Measurements from ENCODE around the gene B3GAT1.

B3GAT1 gene

DNA sequence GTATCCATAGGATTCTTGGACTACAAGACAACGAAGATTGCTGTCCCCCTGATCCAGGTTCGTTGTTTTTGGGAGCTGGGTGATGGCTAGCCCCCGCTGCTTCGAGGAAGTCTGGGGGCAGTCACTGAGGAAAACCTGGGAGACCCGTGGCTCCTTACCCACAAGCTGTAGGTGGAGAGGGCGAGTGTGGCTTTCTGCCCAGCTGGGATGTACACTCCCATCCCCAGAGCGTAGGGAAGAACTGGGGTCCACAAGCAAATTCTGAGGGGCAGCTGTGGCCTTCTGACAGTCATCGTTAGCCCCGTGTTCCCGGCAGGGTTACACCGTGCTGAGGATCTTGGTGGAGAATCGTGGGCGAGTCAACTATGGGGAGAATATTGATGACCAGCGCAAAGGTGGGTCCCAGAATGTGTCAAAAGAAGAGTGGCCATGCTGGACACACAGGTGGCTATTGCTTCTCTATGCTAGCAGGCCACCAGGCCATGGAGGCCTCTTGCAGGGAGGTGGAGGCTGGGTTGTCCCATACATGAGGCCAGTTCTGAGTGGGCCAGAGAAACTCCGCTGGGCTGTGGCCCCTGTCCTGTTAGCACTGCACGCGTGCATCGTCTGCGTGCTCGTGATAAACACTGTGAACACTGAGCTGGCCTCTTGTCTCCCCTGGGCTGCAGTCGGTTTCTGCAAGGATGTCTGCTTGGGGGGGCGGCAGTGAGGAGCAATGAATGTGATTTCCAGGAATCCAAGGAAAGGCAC, 40.4 kb downstream of the B3GAT1 start:
- CTCF ChIA-PET, result no interaction called here
- no peak for TF ChIP-seq ELF4 (IDR thresholded peaks at IDR 0.05)
- TF ChIP-seq CTBP1 (IDR thresholded peaks at IDR 0.05; ENCODE audit: borderline replicate concordance), result no peak
- no peak for TF ChIP-seq ZNF384 (IDR thresholded peaks at IDR 0.05)
- TF ChIP-seq SP1 (IDR thresholded peaks at IDR 0.05), result no peak
- TF ChIP-seq NFRKB (IDR thresholded peaks at IDR 0.05), result no peak
- no peak for TF ChIP-seq L3MBTL2 (conservative IDR thresholded peaks at IDR 0.05)
- TF ChIP-seq TARDBP (IDR thresholded peaks at IDR 0.05), result no peak
- no peak for TF ChIP-seq FOXM1 (IDR thresholded peaks at IDR 0.05; ENCODE audit: borderline replicate concordance)
- TF ChIP-seq, protein P1, sequence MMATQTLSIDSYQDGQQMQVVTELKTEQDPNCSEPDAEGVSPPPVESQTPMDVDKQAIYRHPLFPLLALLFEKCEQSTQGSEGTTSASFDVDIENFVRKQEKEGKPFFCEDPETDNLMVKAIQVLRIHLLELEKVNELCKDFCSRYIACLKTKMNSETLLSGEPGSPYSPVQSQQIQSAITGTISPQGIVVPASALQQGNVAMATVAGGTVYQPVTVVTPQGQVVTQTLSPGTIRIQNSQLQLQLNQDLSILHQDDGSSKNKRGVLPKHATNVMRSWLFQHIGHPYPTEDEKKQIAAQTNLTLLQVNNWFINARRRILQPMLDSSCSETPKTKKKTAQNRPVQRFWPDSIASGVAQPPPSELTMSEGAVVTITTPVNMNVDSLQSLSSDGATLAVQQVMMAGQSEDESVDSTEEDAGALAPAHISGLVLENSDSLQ (IDR thresholded peaks at IDR 0.05), result no peak
- TF ChIP-seq FOXK2 (IDR thresholded peaks at IDR 0.05), result no peak
- TF ChIP-seq HDGF (IDR thresholded peaks at IDR 0.05; ENCODE audit: borderline replicate concordance), result no peak
- TF ChIP-seq ARNT (IDR thresholded peaks at IDR 0.05), result no peak
- no peak for TF ChIP-seq FOXA1 (IDR thresholded peaks at IDR 0.05)
- TF ChIP-seq LEF1 (IDR thresholded peaks at IDR 0.05; ENCODE audit: borderline replicate concordance), result no peak
- TF ChIP-seq SUZ12 (IDR thresholded peaks at IDR 0.05), result no peak
- TF ChIP-seq BHLHE40 (IDR thresholded peaks at IDR 0.05; ENCODE audit: borderline replicate concordance), result no peak
- no peak for DNase-seq (ENCODE audit: extremely low spot score)
- POLR2A ChIA-PET, result no interaction called here

DNA sequence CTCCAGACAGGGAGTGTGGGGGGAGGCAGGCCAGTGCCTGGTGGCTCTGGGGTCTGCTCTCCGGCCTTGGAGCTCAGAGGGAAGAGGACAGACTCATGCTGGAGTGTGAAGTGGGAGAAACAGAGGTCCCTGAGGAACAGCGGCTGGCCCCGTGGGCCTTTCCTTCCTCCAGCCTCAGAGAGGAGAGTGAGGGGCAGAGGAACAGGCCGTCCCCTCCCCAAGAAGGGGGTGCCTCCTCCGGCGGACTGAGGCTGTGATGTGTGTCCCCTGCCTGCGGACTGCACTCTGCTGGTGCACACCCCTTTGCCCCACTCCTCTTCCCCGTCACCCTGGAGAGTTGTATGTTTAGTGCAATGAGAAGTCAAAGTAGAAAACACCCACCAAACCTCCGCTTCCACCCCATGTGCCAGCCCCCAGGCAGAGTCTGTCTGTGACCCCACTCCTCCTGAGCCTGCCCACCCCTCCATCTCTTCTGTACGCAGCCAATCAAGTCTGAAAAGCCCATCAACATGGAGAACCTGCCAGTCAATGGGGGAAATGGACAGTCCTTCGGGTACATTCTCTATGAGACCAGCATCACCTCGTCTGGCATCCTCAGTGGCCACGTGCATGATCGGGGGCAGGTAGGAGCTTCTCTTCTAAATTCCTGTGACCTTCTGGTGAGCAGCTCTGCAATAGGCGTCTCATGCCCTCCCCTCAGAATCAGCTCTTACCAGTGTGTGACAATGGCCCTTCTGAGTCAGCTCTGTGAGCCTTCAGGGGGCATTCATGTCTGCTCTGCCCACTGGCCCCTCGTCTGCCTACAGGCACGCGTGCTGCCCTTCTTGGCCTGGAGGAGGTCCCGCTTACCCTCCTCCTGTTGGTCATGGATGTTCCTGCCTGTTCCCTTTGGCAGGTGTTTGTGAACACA, 41.3 kb downstream of the B3GAT1 start:
- TF ChIP-seq HDGF (IDR thresholded peaks at IDR 0.05; ENCODE audit: borderline replicate concordance) (no peak), LEF1 (IDR thresholded peaks at IDR 0.05; ENCODE audit: borderline replicate concordance) (no peak), CTBP1 (IDR thresholded peaks at IDR 0.05; ENCODE audit: borderline replicate concordance) (no peak), L3MBTL2 (conservative IDR thresholded peaks at IDR 0.05) (no peak)
- ChIA-PET POLR2A (no interaction called here), CTCF (no interaction called here)
- DNase-seq (ENCODE audit: extremely low spot score), result no peak

DNA sequence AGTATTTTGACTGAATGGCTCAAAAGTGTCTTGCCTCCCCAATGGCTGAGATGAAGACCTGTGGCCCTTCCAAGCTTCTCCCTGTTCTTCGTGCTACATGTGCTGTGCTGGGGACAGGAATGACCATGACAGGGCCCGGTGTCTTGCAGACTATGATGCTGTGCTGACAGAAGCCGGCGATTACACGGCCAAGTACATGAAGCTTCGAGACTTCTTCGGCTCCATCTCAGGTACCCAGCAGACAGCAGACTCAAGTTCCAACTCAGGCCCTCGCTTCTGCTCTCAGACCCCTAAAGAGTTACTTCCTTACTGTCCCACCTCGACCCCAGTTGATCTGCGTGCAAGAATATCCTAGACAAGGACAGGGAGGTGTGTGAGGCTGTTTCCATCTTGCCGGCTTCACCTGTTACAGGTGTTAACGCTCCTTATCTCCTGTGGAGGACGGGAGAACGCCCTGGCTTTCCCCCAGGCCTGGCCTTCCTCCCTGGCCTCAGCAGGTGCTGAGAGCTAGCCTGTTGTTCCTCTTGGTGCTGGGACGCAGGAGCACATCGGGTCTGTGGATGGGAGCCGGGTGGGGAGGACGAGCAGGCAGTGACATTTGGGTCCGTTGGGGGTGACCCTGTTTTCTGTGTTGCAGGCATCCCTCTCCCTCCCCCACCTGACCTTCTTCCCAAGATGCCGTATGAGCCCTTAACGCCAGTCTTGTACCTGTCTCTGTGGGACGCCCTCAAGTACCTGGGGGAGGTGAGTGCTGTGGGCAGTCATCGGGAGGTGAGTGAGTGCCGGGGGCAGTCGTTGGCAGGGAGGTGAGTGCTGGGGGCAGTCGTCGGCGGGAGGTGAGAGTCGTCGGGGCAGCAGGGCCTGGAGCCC, 42.2 kb downstream of the B3GAT1 start:
- ChIA-PET POLR2A (no interaction called here), CTCF (no interaction called here)
- TF ChIP-seq FOXA1 (IDR thresholded peaks at IDR 0.05), result no peak

DNA sequence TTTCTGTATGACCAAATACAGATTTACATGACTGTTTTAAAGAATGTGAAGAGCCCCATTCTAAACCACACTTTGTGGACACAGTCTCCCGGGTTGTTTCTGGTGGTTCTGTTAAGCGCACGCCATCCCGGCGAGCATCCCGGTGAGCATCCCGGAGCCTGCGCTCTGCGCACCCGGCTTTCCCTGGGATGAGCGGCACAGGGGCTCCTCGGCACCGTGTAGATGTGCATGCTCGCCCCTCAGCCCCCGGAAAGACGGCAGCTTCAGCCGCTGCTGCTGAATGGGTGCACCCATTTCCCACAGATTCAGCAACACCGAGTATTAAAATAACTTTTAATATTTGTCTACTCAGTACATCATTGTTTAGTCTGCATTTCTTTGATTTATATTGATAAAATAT, 44.3 kb downstream of the B3GAT1 start:
- ChIA-PET CTCF (no interaction called here), POLR2A (no interaction called here)
- no peak for TF ChIP-seq CTBP1 (IDR thresholded peaks at IDR 0.05; ENCODE audit: borderline replicate concordance)
- TF ChIP-seq L3MBTL2 (conservative IDR thresholded peaks at IDR 0.05), result no peak
- TF ChIP-seq BHLHE40 (IDR thresholded peaks at IDR 0.05; ENCODE audit: borderline replicate concordance), result no peak
- TF ChIP-seq ARNT (IDR thresholded peaks at IDR 0.05), result no peak
- no peak for TF ChIP-seq FOXM1 (IDR thresholded peaks at IDR 0.05; ENCODE audit: borderline replicate concordance)
- TF ChIP-seq ELF4 (IDR thresholded peaks at IDR 0.05), result no peak
- no peak for TF ChIP-seq FOXK2 (IDR thresholded peaks at IDR 0.05)
- TF ChIP-seq, protein P1 (IDR thresholded peaks at IDR 0.05), result no peak
- no peak for TF ChIP-seq NFRKB (IDR thresholded peaks at IDR 0.05)
- TF ChIP-seq HDGF (IDR thresholded peaks at IDR 0.05; ENCODE audit: borderline replicate concordance), result no peak
- no peak for TF ChIP-seq SP1 (IDR thresholded peaks at IDR 0.05)
- TF ChIP-seq TARDBP (IDR thresholded peaks at IDR 0.05), result no peak
- TF ChIP-seq FOXA1 (IDR thresholded peaks at IDR 0.05), result no peak
- no peak for TF ChIP-seq ZNF384 (IDR thresholded peaks at IDR 0.05)
- no peak for DNase-seq (ENCODE audit: extremely low spot score)

More for the DNA sequence above, 42.2 kb downstream of the B3GAT1 start:
- DNase-seq (ENCODE audit: extremely low spot score), result no peak

DNA sequence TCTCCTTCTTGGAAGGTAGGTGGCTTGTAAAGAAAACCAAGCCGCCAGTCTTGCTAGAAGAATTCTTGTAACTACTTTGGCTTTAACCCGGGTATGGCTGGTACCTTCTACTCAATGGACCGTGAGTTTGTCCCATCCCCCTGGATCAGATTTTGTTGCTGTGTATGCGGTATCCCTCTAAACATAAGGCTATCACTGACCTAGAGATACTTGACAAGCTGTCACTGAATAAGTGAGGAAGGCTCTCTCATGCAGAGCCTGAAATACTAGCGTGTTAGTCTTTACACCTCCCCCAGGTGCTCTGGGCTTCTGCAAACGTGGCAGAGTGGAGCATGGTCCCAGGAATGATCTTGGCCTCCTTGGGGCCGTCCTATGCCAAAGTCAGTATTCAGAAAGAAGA, 45.8 kb downstream of the B3GAT1 start:
- ChIA-PET CTCF (no interaction called here), POLR2A (no interaction called here)
- no peak for TF ChIP-seq ELF4 (IDR thresholded peaks at IDR 0.05)
- no peak for TF ChIP-seq FOXA1 (IDR thresholded peaks at IDR 0.05)
- TF ChIP-seq L3MBTL2 (conservative IDR thresholded peaks at IDR 0.05), result no peak
- TF ChIP-seq LEF1 (IDR thresholded peaks at IDR 0.05; ENCODE audit: borderline replicate concordance), result no peak
- no peak for TF ChIP-seq FOXK2 (IDR thresholded peaks at IDR 0.05)
- no peak for TF ChIP-seq BHLHE40 (IDR thresholded peaks at IDR 0.05; ENCODE audit: borderline replicate concordance)
- TF ChIP-seq NFRKB (IDR thresholded peaks at IDR 0.05), result no peak
- TF ChIP-seq, protein P1 (IDR thresholded peaks at IDR 0.05), result no peak
- no peak for TF ChIP-seq SUZ12 (IDR thresholded peaks at IDR 0.05)
- no peak for TF ChIP-seq SP1 (IDR thresholded peaks at IDR 0.05)
- TF ChIP-seq FOXM1 (IDR thresholded peaks at IDR 0.05; ENCODE audit: borderline replicate concordance), result no peak
- TF ChIP-seq TARDBP (IDR thresholded peaks at IDR 0.05), result no peak
- no peak for TF ChIP-seq ARNT (IDR thresholded peaks at IDR 0.05)
- TF ChIP-seq HDGF (IDR thresholded peaks at IDR 0.05; ENCODE audit: borderline replicate concordance), result no peak
- no peak for DNase-seq (ENCODE audit: extremely low spot score)

Measured in HEK293T (cell line).